ENCODE measurements around the gene NRGN.
"Not testable (repeated sequence)": the region's sequence is repeated elsewhere in the genome, so short reads cannot be mapped to it uniquely, and the experiment has no call there.

NRGN gene

GRCh38 chr11:124756033-124756752 is 16.5 kb downstream of the NRGN start:
- no peak overlapping the region for H3K4me3 ChIP-seq (ENCODE audit: low read depth, low read length)

- H3K4me3 ChIP-seq (ENCODE audit: low read depth, low read length), result no peak overlapping the region
Measured at GRCh38 chr11:124756753-124757227, 17.0 kb downstream of the NRGN start.

- no peak overlapping the region for H3K4me3 ChIP-seq (ENCODE audit: low read depth, low read length)
Measured at GRCh38 chr11:124757320-124757719, 17.6 kb downstream of the NRGN start.

- H3K4me3 ChIP-seq (ENCODE audit: low read depth, low read length), result no peak overlapping the region
Measured at GRCh38 chr11:124758355-124759265, 18.9 kb downstream of the NRGN start.

- H3K4me3 ChIP-seq (ENCODE audit: low read depth, low read length), result no peak overlapping the region
Measured at GRCh38 chr11:124759266-124760204, 19.8 kb downstream of the NRGN start.

GRCh38 chr11:124760205-124760652 is 20.5 kb downstream of the NRGN start:
- no peak overlapping the region for H3K4me3 ChIP-seq (ENCODE audit: low read depth, low read length)

GRCh38 chr11:124760806-124761205 is 21.1 kb downstream of the NRGN start:
- H3K4me3 ChIP-seq (ENCODE audit: low read depth, low read length), result no peak overlapping the region

GRCh38 chr11:124761301-124762104 is 21.8 kb downstream of the NRGN start:
- peak overlapping the region; percentile 51 for H3K4me3 ChIP-seq (ENCODE audit: low read depth, low read length)

GRCh38 chr11:124762105-124762623 is 22.4 kb downstream of the NRGN start, which contains the start of gene ESAM:
Gene ESAM (minus strand): TSS chr11:124762290. CDS start chr11:124762154, 136 bp downstream.
- H3K4me3 ChIP-seq (ENCODE audit: low read depth, low read length), result peak within 1 kb of the TSS; percentile 51

GRCh38 chr11:124762624-124763155 is 22.9 kb downstream of the NRGN start:
- peak overlapping the region; percentile 51 for H3K4me3 ChIP-seq (ENCODE audit: low read depth, low read length)

- H3K4me3 ChIP-seq (ENCODE audit: low read depth, low read length), result peak overlapping the region; percentile 51
Measured at GRCh38 chr11:124763156-124763947, 23.6 kb downstream of the NRGN start.

GRCh38 chr11:124766156-124766555 is 26.4 kb downstream of the NRGN start:
- H3K4me3 ChIP-seq (ENCODE audit: low read depth, low read length), result no peak overlapping the region

- H3K4me3 ChIP-seq (ENCODE audit: low read depth, low read length), result no peak overlapping the region
Measured at GRCh38 chr11:124768914-124769313, 29.2 kb downstream of the NRGN start.

- no peak overlapping the region for H3K4me3 ChIP-seq (ENCODE audit: low read depth, low read length)
Measured at GRCh38 chr11:124769806-124770774, 30.3 kb downstream of the NRGN start.

GRCh38 chr11:124770959-124771358 is 31.2 kb downstream of the NRGN start:
- not testable (repeated sequence) for H3K4me3 ChIP-seq (ENCODE audit: low read depth, low read length)

- no peak overlapping the region for H3K4me3 ChIP-seq (ENCODE audit: low read depth, low read length)
Measured at GRCh38 chr11:124776865-124777645, 37.3 kb downstream of the NRGN start.

All from iPS-11a (cell line).